Measurements from ENCODE around the gene SPRR2E.
"Not testable (repeated sequence)": the region's sequence is repeated elsewhere in the genome, so short reads cannot be mapped to it uniquely, and the experiment has no call there.

SPRR2E gene

GRCh38 chr1:153113416-153113815 is 19.1 kb upstream of the SPRR2E start, which contains the start of gene SPRR2F:
TSS of gene SPRR2F (minus strand) at chr1:153113516. CDS start at chr1:153112733, 783 bp downstream.
- no peaks in the 10 kb centered on the region for H3K9me3 ChIP-seq
- H3K4me3 ChIP-seq (ENCODE audit: low read depth, low read length): no peak within 1 kb of the TSS
- H3K27me3 ChIP-seq: no peaks in the 10 kb centered on the region
- no peak for DNase-seq
- H3K4me1 ChIP-seq: no peaks in the 10 kb centered on the region
- H3K36me3 ChIP-seq: no peaks in the 10 kb centered on the region
- TF ChIP-seq, protein P1, sequence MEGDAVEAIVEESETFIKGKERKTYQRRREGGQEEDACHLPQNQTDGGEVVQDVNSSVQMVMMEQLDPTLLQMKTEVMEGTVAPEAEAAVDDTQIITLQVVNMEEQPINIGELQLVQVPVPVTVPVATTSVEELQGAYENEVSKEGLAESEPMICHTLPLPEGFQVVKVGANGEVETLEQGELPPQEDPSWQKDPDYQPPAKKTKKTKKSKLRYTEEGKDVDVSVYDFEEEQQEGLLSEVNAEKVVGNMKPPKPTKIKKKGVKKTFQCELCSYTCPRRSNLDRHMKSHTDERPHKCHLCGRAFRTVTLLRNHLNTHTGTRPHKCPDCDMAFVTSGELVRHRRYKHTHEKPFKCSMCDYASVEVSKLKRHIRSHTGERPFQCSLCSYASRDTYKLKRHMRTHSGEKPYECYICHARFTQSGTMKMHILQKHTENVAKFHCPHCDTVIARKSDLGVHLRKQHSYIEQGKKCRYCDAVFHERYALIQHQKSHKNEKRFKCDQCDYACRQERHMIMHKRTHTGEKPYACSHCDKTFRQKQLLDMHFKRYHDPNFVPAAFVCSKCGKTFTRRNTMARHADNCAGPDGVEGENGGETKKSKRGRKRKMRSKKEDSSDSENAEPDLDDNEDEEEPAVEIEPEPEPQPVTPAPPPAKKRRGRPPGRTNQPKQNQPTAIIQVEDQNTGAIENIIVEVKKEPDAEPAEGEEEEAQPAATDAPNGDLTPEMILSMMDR (IDR thresholded peaks at IDR 0.05; ENCODE audit: low read depth, low read length): no peak

- H3K4me1 ChIP-seq; H3K9me3 ChIP-seq; H3K27me3 ChIP-seq; DNase-seq; H3K36me3 ChIP-seq; H3K4me3 ChIP-seq (ENCODE audit: low read depth, low read length): not testable (repeated sequence)
Observed at GRCh38 chr1:153112454-153112853, 18.1 kb upstream of the SPRR2E start.

GRCh38 chr1:153100245-153100644 is 5.9 kb upstream of the SPRR2E start:
- Histone ChIP-seq H3K4me1 (no peaks in the 10 kb centered on the region), H3K36me3 (no peaks in the 10 kb centered on the region), H3K27me3 (no peaks in the 10 kb centered on the region), H3K4me3 (ENCODE audit: low read depth, low read length) (no peak overlapping the region), H3K9me3 (no peaks in the 10 kb centered on the region)
- no peak for DNase-seq
- TF ChIP-seq, protein P1 (IDR thresholded peaks at IDR 0.05; ENCODE audit: low read depth, low read length): no peak

DNA sequence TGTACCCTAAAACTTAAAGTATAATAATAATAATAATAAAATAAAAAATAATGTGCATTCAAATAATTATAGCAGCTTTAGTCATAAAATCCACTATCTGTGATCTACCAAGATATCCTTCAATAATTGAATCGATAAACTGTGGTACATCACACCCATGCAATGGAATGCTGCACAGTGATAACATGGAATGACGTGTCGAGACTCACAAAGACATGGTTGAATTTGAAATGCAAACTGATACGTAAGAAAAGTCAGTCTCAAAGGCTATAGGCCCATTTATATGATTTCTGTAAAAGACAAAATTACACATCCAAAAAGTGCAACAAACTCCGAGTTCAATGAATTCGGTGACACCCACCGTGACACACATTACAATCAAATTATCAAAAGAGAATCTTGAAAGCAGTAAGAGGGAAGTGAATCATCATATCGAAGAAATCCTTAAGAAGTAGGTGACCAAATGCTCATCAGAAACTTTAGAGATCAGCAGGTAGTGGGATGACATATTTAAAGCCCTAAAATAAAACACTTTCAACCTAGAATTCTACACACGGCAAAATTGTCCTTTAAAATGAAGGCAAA is 5.2 kb upstream of the SPRR2E start:
- Histone ChIP-seq H3K27me3 (no peaks in the 10 kb centered on the region), H3K9me3 (no peaks in the 10 kb centered on the region), H3K36me3 (no peaks in the 10 kb centered on the region), H3K4me3 (ENCODE audit: low read depth, low read length) (no peak overlapping the region), H3K4me1 (no peaks in the 10 kb centered on the region)
- TF ChIP-seq, protein P1 (IDR thresholded peaks at IDR 0.05; ENCODE audit: low read depth, low read length): no peak
- DNase-seq: no peak

DNA sequence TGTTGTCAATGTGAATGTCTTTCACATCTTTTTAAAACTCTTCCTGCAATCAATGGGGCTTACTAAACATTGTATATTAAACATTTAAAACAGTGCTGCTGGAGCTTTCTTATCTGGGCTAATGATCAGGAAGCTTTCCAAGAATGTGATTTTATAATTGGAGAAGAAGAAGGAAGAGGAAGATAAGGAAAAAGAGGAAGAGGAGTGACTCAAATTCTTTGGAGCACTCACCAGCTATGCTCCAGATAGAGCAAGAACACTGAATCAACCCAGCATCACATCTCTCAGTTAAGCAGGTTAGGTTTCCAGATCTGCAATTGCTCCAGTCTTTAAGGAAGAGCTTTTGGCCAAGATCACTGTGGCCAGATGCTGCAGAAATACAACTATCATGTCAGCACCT is 1.4 kb upstream of the SPRR2E start:
- no peaks in the 10 kb centered on the region for H3K36me3 ChIP-seq
- TF ChIP-seq, protein P1 (IDR thresholded peaks at IDR 0.05; ENCODE audit: low read depth, low read length): no peak
- H3K27me3 ChIP-seq: no peaks in the 10 kb centered on the region
- no peak for DNase-seq
- H3K4me1 ChIP-seq: no peaks in the 10 kb centered on the region
- H3K4me3 ChIP-seq (ENCODE audit: low read depth, low read length): no peak overlapping the region
- no peaks in the 10 kb centered on the region for H3K9me3 ChIP-seq

GRCh38 chr1:153087652-153088051 is 6.7 kb downstream of the SPRR2E start:
- no peaks in the 10 kb centered on the region for H3K4me1 ChIP-seq
- H3K9me3 ChIP-seq: no peaks in the 10 kb centered on the region
- TF ChIP-seq, protein P1 (IDR thresholded peaks at IDR 0.05; ENCODE audit: low read depth, low read length): no peak
- H3K27me3 ChIP-seq: no peaks in the 10 kb centered on the region
- H3K36me3 ChIP-seq: no peaks in the 10 kb centered on the region
- no peak for DNase-seq
- H3K4me3 ChIP-seq (ENCODE audit: low read depth, low read length): no peak overlapping the region
